Activated CD8-positive, alpha-beta memory T cell treated with anti-CD3 and anti-CD28 coated beads for 24 hours (primary cell): ENCODE measurements around the gene TENM4.

ENCODE experiments used
- DNase-seq: peaks from one replicate; pipeline ENCODE4 v3.0.0-alpha.2; 2020

The TENM4 gene

GRCh38 chr11:79447038-79447786 lies 6.4 kb upstream of the TENM4 start:
- no peak for DNase-seq

GRCh38 chr11:79444923-79445322 lies 4.1 kb upstream of the TENM4 start:
- no peak for DNase-seq

DNA sequence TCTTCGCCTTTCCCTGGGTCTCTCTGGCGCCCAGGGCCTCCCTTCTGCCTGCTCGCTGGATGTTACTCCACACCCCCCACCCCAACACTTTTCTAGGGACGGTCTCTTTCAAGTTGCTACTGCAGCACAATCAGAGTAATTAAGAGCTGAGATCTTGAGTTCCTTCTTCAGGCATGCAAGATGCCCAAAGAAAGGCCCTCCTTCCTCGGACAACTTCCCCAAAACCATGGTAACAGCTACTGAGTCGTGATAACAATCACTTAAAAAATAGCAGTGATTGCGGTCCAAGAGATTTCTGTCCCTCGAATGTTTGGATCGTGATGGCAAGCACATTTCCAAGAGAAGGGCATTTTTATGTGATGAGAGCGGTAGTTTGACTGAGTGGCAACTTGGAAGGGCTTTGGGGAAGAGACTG lies 638 bp upstream of the TENM4 start:
- no peak for DNase-seq

- no peak for DNase-seq
Observed at GRCh38 chr11:79439886-79440570, 802 bp downstream of the TENM4 start.

DNA sequence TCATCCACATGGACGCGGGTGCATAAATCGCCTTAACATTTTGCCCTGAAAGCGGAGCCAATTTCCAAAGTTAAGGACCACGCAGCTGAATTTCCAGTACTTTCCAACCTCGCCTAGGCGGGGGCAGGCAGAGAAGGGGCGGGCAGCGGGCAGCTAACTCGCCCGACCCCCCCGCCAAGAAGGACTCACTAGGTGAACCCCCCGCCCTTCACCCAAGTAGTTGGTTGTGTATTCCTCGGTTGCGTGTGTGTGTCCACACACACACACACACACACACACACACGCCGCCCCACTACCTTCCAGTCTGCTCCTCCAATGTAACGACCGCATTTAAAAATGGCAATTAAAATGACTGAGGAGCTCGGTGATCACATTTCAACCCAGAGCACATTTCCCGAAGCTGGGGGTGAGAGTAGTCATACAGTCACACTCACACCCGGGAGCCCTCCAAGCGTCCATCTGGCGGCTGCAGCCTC lies 1.4 kb downstream of the TENM4 start:
- DNase-seq, result no peak

DNA sequence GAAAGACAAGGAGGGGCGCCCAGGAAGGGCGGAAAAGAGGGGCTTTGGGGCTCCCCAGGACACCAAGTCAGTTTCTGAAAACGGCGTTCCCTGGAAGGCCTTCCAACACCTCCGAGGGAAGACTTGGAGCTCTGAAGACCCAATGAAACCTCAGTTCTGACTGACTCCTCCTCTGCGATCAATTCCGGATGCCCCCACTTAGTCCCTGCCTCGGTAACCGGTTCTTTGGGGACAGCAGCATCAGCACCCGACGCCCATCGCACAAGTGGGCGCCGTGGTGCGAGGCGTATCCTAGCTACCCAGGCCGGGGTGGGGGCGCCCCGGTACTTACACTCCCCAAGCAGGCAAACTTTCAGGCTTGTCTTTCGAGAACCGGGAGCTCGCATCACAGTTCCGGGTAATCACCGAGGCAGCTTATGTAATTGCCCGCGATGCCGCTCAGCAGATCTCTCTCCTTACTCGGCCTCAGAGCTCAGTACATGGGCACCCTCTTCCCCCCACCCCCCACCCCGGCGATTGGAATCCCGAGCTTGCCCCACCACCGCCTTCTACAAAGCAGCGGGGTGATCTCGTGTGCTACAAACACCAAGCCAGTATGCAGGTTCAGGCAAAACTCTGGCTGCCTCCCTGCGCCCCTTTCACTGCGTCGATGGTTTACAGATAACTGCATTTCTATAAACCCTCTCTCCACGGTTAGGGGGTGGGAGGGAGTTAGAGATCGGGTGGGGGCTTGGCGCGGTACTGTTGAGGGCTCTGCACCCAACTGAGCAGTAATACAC lies 2.0 kb downstream of the TENM4 start:
- no peak for DNase-seq

DNA sequence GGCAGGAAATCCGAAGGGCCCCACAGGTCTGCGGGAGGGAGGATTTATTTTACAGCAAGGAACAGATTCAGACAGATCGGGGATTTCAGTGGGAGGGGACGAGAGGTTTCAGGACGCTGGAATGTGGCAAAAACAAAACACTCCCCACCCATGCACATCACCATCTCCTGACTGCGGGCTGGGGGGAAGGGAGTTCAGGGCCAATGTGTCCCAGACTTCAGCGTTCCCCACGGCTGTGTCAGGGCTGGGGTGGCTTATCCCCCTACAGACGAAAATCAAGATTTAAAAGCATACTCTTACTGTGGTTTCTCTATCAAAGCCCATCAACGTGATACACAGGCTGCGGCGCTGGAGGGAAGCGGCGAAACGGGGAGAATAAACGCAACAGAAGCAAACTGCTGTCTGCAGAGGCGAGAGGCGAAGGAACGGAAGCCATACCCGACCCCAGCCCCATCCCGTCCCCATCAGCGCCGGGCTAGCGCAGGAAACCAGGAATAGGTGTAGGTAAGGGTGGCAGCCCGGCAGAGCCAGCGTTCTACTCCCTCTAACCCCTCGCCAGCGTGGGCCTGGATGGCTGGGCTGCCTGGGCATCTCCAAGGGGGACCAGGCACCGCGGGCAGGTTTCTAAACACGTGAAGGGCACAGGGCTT lies 2.7 kb downstream of the TENM4 start:
- DNase-seq, result no peak

DNA sequence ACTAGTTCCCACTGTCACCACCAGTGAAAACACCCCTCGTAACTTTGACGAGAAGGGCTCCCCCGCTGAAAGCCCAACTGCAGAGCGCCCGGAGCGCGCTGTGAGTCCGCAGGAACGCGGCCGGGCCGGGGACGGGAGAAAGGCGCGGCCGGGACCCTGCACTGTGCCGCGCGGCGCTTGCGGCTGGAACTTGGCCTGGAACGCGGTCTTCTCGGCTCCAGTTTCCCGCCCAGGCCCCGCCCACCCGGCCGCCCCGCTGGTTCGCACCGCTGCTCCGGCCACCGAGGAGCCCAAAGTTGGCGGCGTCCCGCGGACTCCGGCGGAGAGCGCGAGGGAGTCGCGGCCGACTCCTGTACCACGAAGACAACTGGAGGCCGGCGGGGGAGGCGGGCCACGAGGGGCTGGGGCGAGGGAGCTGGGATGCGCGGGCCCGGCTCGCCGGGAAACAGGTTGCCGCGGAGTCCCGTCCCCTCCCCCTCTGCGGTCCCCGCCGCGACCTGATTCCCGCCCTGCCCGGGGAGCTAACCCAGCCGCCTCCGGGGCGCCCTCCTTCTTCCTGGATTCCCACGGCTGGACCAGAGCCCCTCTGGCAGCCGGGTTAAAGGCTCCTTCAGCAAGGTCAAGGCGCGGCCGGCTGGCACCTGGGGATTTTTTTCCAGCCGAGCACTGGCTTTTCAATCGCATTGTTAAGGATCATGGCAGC lies 3.4 kb downstream of the TENM4 start:
- DNase-seq, result no peak

DNA sequence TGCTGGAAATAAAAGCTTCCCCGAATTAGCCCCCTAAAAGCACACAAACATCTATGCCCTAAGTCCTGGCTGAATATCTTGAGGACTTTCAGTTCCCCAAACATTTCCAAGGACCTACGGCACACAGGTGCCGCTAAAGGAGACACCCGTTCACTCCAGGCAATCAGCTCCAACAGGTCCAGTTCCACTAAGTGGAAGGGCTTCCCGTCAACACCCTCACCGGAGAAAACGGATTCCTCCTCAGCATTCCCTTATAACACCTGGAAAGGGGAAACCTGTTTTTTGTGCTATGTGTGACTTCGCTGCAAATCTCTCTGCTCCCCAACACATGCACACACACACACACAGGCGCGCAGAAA lies 3.9 kb downstream of the TENM4 start:
- no peak for DNase-seq

DNA sequence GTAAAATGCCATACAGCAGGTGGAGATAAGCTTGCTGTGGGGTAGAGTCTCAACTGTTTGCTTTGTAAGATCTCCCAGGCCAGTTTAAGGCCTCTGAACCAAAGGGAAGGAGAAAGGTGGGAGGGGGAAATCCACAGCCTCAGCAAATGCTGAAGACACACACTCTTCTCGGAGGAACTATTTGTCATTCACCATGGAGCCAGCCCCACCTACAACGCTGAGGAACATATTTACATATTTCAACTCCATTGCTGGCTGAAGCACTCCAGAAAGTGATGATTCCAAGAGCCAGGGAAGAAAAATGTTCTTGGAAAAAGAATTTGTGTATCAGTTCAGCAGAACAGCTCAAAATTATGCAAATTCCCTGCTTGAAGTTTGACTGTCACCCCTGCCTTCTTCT lies 6.5 kb downstream of the TENM4 start:
- DNase-seq, result no peak

GRCh38 chr11:79432138-79432537 lies 8.7 kb downstream of the TENM4 start:
- no peak for DNase-seq

GRCh38 chr11:79431535-79431934 lies 9.3 kb downstream of the TENM4 start:
- DNase-seq, result no peak

- no peak for DNase-seq
Observed at GRCh38 chr11:79430280-79430679, 10.6 kb downstream of the TENM4 start.

DNA sequence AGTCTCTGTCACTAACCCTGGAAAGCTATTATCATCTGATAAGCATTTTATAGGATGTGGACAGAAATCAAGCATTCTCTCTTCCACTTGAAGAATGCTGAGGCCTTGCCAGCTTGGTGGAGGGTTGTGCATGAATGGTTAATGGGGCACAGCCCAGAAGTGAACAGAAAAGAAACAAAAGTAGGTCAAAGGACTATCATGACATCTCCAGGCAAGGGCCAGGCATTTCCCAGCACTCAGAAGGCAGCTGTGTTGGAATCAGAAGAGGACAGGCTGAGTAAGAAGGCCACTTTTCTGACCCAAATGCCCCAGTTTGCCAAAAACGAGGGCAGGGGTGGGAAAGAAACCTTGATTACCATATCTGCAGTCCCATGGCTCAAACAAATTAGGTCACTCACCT lies 12.4 kb downstream of the TENM4 start:
- no peak for DNase-seq

DNA sequence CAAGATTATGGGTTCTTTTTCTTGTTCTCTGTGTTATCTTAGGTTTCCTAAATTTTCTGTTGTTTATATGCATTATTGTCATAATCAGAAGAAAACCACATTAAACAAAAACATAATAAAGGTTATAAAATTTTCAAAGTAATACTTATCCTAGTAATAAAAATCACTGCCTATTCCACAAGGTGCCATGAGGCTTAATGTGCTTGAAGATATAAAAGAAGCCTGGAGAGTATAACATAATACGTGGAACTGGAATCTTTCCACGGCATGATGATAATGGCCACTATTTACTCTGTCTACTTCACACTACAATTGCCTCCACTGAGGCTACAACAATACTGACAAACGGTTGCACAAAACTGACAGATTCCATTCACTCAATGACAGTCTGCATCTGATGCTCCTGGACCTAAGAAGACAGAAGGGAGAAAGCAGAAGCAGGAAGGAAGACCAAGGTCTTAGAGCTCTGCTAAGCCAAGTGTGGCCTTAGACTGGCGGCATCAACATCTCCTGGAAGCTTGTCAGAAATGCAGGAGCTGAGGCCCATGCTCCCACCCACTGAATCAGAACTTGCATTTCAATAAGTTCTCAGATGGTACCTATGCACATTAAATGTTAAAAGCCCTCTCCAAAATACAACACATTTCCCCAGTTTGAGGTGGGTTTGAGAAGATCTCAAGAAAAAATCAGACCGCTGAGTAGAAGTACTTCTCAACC lies 13.1 kb downstream of the TENM4 start:
- no peak for DNase-seq

DNA sequence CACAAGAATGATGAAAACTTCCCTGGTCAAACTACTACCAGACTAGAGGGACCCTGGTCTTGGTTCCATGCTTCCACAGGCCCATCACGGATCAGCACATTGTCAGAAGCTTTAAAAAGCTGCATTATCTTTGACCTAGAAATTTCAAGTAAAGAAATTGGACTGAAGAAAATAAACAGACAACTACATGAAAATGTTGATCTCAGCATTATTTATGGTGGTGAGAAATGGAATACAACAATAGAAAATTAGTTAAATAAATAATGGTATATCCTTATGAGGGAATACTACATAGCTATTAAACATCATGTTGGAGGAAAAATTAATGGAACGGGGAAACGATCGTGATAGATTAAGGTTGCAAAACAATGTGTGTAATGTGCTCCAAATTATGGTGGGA lies 13.7 kb downstream of the TENM4 start:
- DNase-seq, result no peak

DNA sequence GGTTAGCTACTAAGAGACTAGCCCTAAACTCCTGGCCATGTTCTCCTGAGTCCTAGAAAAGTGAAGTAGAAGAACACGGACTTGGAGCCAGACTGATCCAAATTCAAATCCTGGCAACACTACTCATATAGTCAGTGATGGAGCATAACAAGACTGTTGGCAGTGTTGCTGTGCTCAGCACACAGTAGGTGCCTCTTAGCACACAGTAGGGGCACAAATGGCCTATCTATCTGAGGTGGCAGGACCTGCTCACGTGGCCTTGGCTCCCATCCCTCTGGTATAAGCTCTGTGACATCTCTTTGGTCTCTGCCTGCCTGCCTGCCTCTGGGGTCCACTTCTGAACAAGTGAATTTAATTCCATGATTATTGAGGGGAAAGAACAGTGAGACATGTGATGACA lies 15.4 kb downstream of the TENM4 start:
- DNase-seq, result no peak

GRCh38 chr11:79423736-79424135 lies 17.1 kb downstream of the TENM4 start:
- no peak for DNase-seq

DNA sequence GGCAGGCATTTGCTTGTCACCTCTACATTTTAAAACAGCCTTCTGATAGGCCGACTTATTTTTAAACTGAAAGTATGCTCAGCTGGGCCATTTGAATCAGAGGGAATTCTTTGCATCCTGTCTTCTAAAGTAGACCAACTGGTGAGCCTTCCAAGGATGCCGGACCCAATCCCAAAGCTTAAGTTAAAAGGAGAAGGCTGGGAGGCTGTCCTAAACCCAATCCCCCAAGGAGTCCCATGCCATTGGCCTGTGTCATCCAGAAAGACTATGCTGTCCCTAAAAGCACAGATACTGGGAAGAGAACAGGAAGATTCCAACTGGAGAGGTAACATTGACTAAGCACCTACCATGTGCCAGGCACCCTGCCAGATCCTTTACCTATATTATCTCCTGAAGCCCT lies 18.0 kb downstream of the TENM4 start:
- DNase-seq, result no peak

DNA sequence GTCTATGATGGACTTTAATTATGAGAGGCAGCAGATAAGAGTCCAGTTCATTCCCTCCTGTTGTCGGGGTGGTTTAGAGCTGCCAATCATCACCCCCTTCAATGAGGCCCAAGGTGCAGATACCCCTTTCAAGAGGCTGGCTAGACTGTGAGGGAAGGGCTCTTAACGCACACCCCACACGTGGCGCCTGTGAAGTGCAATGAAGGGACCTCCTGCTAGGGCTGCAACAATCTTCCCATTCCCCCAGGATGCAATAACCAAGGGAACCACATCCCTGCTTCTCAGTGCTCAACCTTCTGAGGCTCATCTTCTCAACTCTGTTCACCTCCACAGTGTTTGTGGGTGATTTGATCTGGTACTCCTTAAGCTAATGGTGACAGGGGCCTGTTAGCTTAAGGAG lies 19.0 kb downstream of the TENM4 start:
- no peak for DNase-seq

DNA sequence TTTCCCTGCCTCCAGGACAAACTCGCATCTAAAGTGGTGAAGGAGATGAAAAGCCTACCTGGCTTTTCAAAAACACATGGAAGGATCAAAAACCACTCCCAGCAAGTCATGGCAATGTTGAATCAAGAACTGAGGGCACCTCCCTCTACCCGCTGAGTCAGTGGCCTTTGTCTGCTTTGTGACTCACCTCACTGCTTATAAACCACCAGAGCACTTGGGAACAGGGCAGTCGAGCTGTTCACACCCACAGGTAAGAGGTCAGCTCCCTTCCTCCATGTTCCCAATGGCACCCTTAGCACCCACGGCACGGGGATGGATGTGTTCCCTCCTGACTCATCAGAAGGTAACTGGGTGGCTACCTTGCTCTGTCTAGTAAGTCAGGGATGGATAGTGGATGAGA lies 21.7 kb downstream of the TENM4 start:
- no peak for DNase-seq

- DNase-seq, result no peak
Observed at GRCh38 chr11:79418241-79418640, 22.6 kb downstream of the TENM4 start.
